WERI-Rb-1 (cell line): ENCODE data around the gene TBC1D12.

Experiments used
- DNase-seq: peaks from one replicate; pipeline ENCODE4 v3.0.0-alpha.2; 2020
- H3K27ac ChIP-seq: fragments of 250-450 bp; sonication (Bioruptor Pico); 2 replicates; pipeline ENCODE4 v1.5.1; 2020; ENCODE audit warnings: mild to moderate bottlenecking, moderate library complexity
- H3K27me3 ChIP-seq: fragments of 250-450 bp; sonication (Bioruptor Pico); 2 replicates; pipeline ENCODE4 v1.5.1; 2021; ENCODE audit warnings: mild to moderate bottlenecking, low read depth, moderate library complexity; ENCODE audit not compliant: insufficient read depth, severe bottlenecking
- H3K36me3 ChIP-seq: fragments of 250-450 bp; sonication (Bioruptor Pico); 2 replicates; pipeline ENCODE4 v1.5.1; 2020; ENCODE audit warnings: mild to moderate bottlenecking, moderate library complexity
- H3K4me3 ChIP-seq: 2 replicates; pipeline ENCODE4 v1.5.1; 2011; ENCODE audit warnings: low read depth, mild to moderate bottlenecking, control low read depth, low read length
- H3K9me3 ChIP-seq: fragments of 250-450 bp; sonication (Bioruptor Pico); 2 replicates; pipeline ENCODE4 v1.5.1; 2021; ENCODE audit warnings: mild to moderate bottlenecking, moderate library complexity; ENCODE audit not compliant: severe bottlenecking
- TF ChIP-seq, protein P1 (sequence below): IDR thresholded peaks from 2 replicates; pipeline ENCODE4 v1.5.1; 2011; ENCODE audit warnings: low read depth, mild to moderate bottlenecking, control low read depth, inconsistent platforms, low read length

TBC1D12 gene

GRCh38 chr10:94409021-94409657 is 6.8 kb downstream of the TBC1D12 start:
- TF ChIP-seq, protein P1, sequence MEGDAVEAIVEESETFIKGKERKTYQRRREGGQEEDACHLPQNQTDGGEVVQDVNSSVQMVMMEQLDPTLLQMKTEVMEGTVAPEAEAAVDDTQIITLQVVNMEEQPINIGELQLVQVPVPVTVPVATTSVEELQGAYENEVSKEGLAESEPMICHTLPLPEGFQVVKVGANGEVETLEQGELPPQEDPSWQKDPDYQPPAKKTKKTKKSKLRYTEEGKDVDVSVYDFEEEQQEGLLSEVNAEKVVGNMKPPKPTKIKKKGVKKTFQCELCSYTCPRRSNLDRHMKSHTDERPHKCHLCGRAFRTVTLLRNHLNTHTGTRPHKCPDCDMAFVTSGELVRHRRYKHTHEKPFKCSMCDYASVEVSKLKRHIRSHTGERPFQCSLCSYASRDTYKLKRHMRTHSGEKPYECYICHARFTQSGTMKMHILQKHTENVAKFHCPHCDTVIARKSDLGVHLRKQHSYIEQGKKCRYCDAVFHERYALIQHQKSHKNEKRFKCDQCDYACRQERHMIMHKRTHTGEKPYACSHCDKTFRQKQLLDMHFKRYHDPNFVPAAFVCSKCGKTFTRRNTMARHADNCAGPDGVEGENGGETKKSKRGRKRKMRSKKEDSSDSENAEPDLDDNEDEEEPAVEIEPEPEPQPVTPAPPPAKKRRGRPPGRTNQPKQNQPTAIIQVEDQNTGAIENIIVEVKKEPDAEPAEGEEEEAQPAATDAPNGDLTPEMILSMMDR = no peak
- Histone ChIP-seq H3K27ac (no peak overlapping the region), H3K9me3 (no peaks in the 10 kb centered on the region), H3K27me3 (no peaks in the 10 kb centered on the region), H3K36me3 (no peaks in the 10 kb centered on the region), H3K4me3 (no peak overlapping the region)
- no peak for DNase-seq

GRCh38 chr10:94411304-94411703 is 9.0 kb downstream of the TBC1D12 start:
- no peak overlapping the region for H3K4me3 ChIP-seq
- H3K9me3 ChIP-seq = no peaks in the 10 kb centered on the region
- H3K27me3 ChIP-seq = no peaks in the 10 kb centered on the region
- no peak for DNase-seq
- TF ChIP-seq, protein P1 = no peak
- no peaks in the 10 kb centered on the region for H3K36me3 ChIP-seq
- no peak overlapping the region for H3K27ac ChIP-seq

GRCh38 chr10:94412449-94412848 is 10.1 kb downstream of the TBC1D12 start:
- no peak for DNase-seq
- Histone ChIP-seq H3K27ac (no peak overlapping the region), H3K9me3 (no peaks in the 10 kb centered on the region), H3K36me3 (no peaks in the 10 kb centered on the region), H3K4me3 (no peak overlapping the region), H3K27me3 (no peaks in the 10 kb centered on the region)
- TF ChIP-seq, protein P1 = no peak

DNA sequence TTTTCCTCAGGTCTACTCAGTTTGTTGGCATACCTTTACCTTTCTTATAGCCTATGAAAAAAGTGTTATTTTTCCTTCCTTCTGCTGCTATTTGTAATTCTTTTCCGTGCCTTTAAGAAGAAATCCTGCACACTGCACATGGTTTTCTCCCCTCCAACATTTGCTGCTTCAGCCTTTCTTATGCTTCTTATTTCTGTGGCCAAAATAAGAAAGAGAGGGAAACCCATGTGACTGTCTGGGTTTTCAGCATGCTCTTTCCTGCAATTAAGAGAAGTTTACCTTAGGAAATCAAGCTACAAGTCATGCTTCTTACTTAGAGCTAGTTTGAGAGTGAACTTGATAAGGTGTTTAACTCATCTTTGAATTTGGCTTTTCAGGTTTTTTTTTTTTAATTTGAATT is 11.0 kb downstream of the TBC1D12 start:
- H3K4me3 ChIP-seq = no peak overlapping the region

GRCh38 chr10:94416896-94417295 is 14.6 kb downstream of the TBC1D12 start:
- H3K27ac ChIP-seq = no peak overlapping the region
- no peaks in the 10 kb centered on the region for H3K9me3 ChIP-seq
- TF ChIP-seq, protein P1 = no peak
- H3K36me3 ChIP-seq = no peaks in the 10 kb centered on the region
- H3K27me3 ChIP-seq = no peaks in the 10 kb centered on the region
- DNase-seq = no peak
- no peak overlapping the region for H3K4me3 ChIP-seq

More for the DNA sequence above, 11.0 kb downstream of the TBC1D12 start:
- H3K27ac ChIP-seq = no peak overlapping the region
- DNase-seq = no peak
- TF ChIP-seq, protein P1 = no peak
- H3K27me3 ChIP-seq = no peaks in the 10 kb centered on the region
- no peaks in the 10 kb centered on the region for H3K36me3 ChIP-seq
- no peaks in the 10 kb centered on the region for H3K9me3 ChIP-seq

- no peak overlapping the region for H3K4me3 ChIP-seq
- H3K36me3 ChIP-seq = no peaks in the 10 kb centered on the region
- no peak for DNase-seq
- TF ChIP-seq, protein P1 = no peak
- no peak overlapping the region for H3K27ac ChIP-seq
- no peaks in the 10 kb centered on the region for H3K27me3 ChIP-seq
- no peaks in the 10 kb centered on the region for H3K9me3 ChIP-seq
These were observed 15.0 kb downstream of the TBC1D12 start for GRCh38 chr10:94417321-94417720.
